Osteocyte (in vitro differentiated cells): ENCODE results near the gene NAT9. TPM values are rescaled to one million over a fixed set of nuclear protein-coding genes. Genes with fewer than 3 reads are reported as not detected.
A peak's percentile ranks its signal among the peaks of the same experiment; 100 is the strongest.

ENCODE experiments used
- DNase-seq: peaks from one replicate; pipeline ENCODE4 v3.0.0; 2021; ENCODE audit warnings: mixed read lengths; ENCODE audit not compliant: unreplicated experiment; ENCODE audit errors: extremely low spot score
- H3K27ac Mint-ChIP-seq: one replicate; pipeline ENCODE4 v1.8.0; 2021; ENCODE audit warnings: mild to moderate bottlenecking, mixed read lengths; ENCODE audit not compliant: unreplicated experiment
- H3K27me3 Mint-ChIP-seq: one replicate; pipeline ENCODE4 v1.8.0; 2021; ENCODE audit warnings: mixed read lengths; ENCODE audit not compliant: unreplicated experiment
- H3K36me3 Mint-ChIP-seq: one replicate; pipeline ENCODE4 v1.8.0; 2021; ENCODE audit warnings: mixed read lengths; ENCODE audit not compliant: unreplicated experiment
- H3K4me1 Mint-ChIP-seq: one replicate; pipeline ENCODE4 v1.8.0; 2021; ENCODE audit warnings: mixed read lengths; ENCODE audit not compliant: unreplicated experiment
- H3K4me3 Mint-ChIP-seq: one replicate; pipeline ENCODE4 v1.8.0; 2021; ENCODE audit warnings: mild to moderate bottlenecking, moderate library complexity, mixed read lengths; ENCODE audit not compliant: unreplicated experiment
- H3K9me3 Mint-ChIP-seq: one replicate; pipeline ENCODE4 v1.8.0; 2021; ENCODE audit warnings: mixed read lengths; ENCODE audit not compliant: unreplicated experiment
- CTCF ChIP-seq: fragments of 200-600 bp; sonication (generic); IDR thresholded peaks from 2 replicates; pipeline ENCODE4 v1.5.0; 2021; ENCODE audit warnings: antibody characterized with exemption, mild to moderate bottlenecking, moderate library complexity
- total RNA-seq: library from RNA; stranded (reverse); gene quantifications from 2 replicates; pipeline ENCODE4 v1.2.1, GENCODE V29; 2021

Gene NAT9
- total RNA-seq, 1 donor from 2014 or later = 52.5 TPM

GRCh38 chr17:74780443-74781238, 4.5 kb upstream of the NAT9 start:
- peaks cover 19% of the 10 kb centered on the region for H3K4me1 Mint-ChIP-seq
- no peaks in the 10 kb centered on the region for H3K9me3 Mint-ChIP-seq
- peak; percentile 66 for TF ChIP-seq CTCF
- no peaks in the 10 kb centered on the region for H3K27me3 Mint-ChIP-seq
- H3K27ac Mint-ChIP-seq = no peak overlapping the region
- peaks cover 9% of the 10 kb centered on the region for H3K36me3 Mint-ChIP-seq
- DNase-seq = no peak
- no peak overlapping the region for H3K4me3 Mint-ChIP-seq

DNA sequence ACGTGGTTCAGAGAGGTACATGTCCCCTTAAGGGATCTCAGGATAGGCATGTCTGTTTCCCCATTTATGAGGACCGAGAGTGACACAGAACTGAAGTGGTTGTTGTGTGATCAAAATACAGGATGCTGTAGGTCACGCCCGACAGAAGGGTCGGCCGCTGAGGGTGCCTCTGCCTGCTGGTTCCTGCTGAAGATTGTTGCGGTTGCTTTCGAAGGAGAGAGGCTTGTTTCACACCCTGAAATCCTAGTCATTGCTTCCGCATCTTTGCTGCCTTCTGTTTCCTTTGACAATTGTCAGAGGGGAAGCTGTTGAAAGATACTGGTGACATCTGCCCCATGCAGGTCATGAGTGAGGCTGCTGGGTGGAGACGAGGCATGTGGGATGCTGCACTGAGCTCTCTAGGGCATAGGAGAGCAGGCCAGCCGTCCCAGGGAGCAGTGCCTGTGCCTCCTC, 3.8 kb upstream of the NAT9 start:
- Mint-ChIP-seq H3K27ac (no peak overlapping the region), H3K4me1 (peaks cover 23% of the 10 kb centered on the region), H3K27me3 (no peaks in the 10 kb centered on the region), H3K36me3 (peaks cover 7% of the 10 kb centered on the region), H3K4me3 (no peak overlapping the region), H3K9me3 (no peaks in the 10 kb centered on the region)
- DNase-seq = no peak
- no peak for TF ChIP-seq CTCF

- no peak for DNase-seq
- Mint-ChIP-seq H3K4me3 (no peak overlapping the region), H3K27me3 (no peaks in the 10 kb centered on the region), H3K9me3 (no peaks in the 10 kb centered on the region), H3K36me3 (peaks cover 7% of the 10 kb centered on the region), H3K27ac (no peak overlapping the region), H3K4me1 (peaks cover 23% of the 10 kb centered on the region)
- no peak for TF ChIP-seq CTCF
These were observed 3.4 kb upstream of the NAT9 start for GRCh38 chr17:74779501-74779900.

GRCh38 chr17:74778960-74779359, 2.8 kb upstream of the NAT9 start:
- no peak for TF ChIP-seq CTCF
- no peak overlapping the region for H3K27ac Mint-ChIP-seq
- H3K27me3 Mint-ChIP-seq = no peaks in the 10 kb centered on the region
- H3K9me3 Mint-ChIP-seq = no peaks in the 10 kb centered on the region
- peaks cover 27% of the 10 kb centered on the region for H3K4me1 Mint-ChIP-seq
- H3K4me3 Mint-ChIP-seq = no peak overlapping the region
- no peak for DNase-seq
- peaks cover 7% of the 10 kb centered on the region for H3K36me3 Mint-ChIP-seq

DNA sequence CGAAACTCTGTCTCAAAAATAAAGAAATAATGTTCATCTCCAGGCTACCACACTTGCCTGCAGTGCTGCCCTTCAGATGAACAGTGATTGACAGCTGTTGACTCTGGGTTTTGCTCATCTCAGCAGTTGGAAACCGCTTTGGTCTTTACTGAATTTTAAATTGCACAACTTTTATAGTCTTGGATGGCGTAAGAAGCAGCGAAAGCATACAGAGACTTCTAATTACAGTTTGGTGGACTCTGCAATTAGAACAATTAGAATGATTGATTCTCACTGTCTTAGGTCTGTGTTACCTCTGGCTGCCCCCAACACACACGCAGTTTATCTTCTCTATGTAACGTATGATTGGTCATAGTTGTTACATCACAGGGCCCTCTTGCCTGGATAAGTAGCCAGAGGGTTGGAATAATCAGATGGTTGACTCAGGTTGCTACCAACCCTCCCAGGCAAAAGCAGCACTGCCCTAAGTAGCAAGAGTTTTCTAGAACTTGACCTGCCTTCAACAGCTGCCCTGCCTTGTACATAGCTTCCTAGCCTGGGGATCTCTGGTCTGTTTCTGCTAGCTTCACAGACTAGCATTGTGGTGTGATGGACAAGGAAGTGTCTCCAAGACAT, 1.9 kb upstream of the NAT9 start:
- H3K4me3 Mint-ChIP-seq = peak overlapping the region; percentile 42
- TF ChIP-seq CTCF = no peak
- H3K36me3 Mint-ChIP-seq = peaks cover 9% of the 10 kb centered on the region
- H3K27me3 Mint-ChIP-seq = no peaks in the 10 kb centered on the region
- peaks cover 35% of the 10 kb centered on the region for H3K4me1 Mint-ChIP-seq
- no peaks in the 10 kb centered on the region for H3K9me3 Mint-ChIP-seq
- H3K27ac Mint-ChIP-seq = no peak overlapping the region
- no peak for DNase-seq
